Measurements from ENCODE around the gene CLPTM1. TPM values are rescaled to one million over a fixed set of nuclear protein-coding genes. Genes with fewer than 3 reads are reported as not detected.

The CLPTM1 gene
- polyA plus RNA-seq, 12 donors = 44.9 to 93.6 (median 54.1) TPM; not detected in 1

Other genes starting within 250 kb of the CLPTM1 start
- 10 to 100 TPM in 5 of 12 donors, 1 to 10 TPM in 6, not detected in 1; 8.4 to 25.4 (median 9.6) TPM for gene BCL3, start 206.7 kb upstream of the CLPTM1 start, polyA plus RNA-seq (ENCODE audit: insufficient read length in 12 of 12)
- 1 to 10 TPM in 3 of 12 donors, under 1 TPM in 4, not detected in 5; 0.11 to 9.9 (median 0.18) TPM for gene CBLC, start 177.5 kb upstream of the CLPTM1 start, polyA plus RNA-seq (ENCODE audit: insufficient read length in 12 of 12)
- gene BCAM, start 146.3 kb upstream of the CLPTM1 start, polyA plus RNA-seq (ENCODE audit: insufficient read length in 12 of 12) = 100 to 1,000 TPM in 11 of 12 donors, not detected in 1; 113 to 274 (median 169) TPM
- gene NECTIN2, start 109.1 kb upstream of the CLPTM1 start, polyA plus RNA-seq (ENCODE audit: insufficient read length in 12 of 12) = 10 to 100 TPM in 11 of 12 donors, not detected in 1; 32.7 to 96.2 (median 44.5) TPM
- gene TOMM40, start 64.1 kb upstream of the CLPTM1 start, polyA plus RNA-seq (ENCODE audit: insufficient read length in 12 of 12) = 10 to 100 TPM in 11 of 12 donors, not detected in 1; 24.1 to 49.4 (median 30.2) TPM
- gene APOE, start 49.6 kb upstream of the CLPTM1 start, polyA plus RNA-seq (ENCODE audit: insufficient read length in 12 of 12) = 10 to 100 TPM in 11 of 12 donors, not detected in 1; 20.6 to 69.6 (median 36.6) TPM
- gene APOC1, start 40.8 kb upstream of the CLPTM1 start, polyA plus RNA-seq (ENCODE audit: insufficient read length in 12 of 12) = 10 to 100 TPM in 10 of 12 donors, 1 to 10 TPM in 1, not detected in 1; 7.9 to 62.6 (median 15.9) TPM
- under 1 TPM in 2 of 12 donors, not detected in 10; 0.40 to 0.41 TPM for gene APOC4, start 13.1 kb upstream of the CLPTM1 start, polyA plus RNA-seq (ENCODE audit: insufficient read length in 12 of 12)
- gene APOC2, start 9.3 kb upstream of the CLPTM1 start, polyA plus RNA-seq (ENCODE audit: insufficient read length in 12 of 12) = 1 to 10 TPM in 3 of 12 donors, under 1 TPM in 5, not detected in 4; 0.30 to 6.5 (median 0.72) TPM
- gene RELB, start 46.1 kb downstream of the CLPTM1 start, polyA plus RNA-seq (ENCODE audit: insufficient read length in 12 of 12) = 10 to 100 TPM in 1 of 12 donors, 1 to 10 TPM in 10, not detected in 1; 2.7 to 11.7 (median 4.6) TPM
- 10 to 100 TPM in 11 of 12 donors, not detected in 1; 35.7 to 78.3 (median 40.6) TPM for gene CLASRP, start 83.7 kb downstream of the CLPTM1 start, polyA plus RNA-seq (ENCODE audit: insufficient read length in 12 of 12)
- 1 to 10 TPM in 3 of 12 donors, under 1 TPM in 7, not detected in 2; 0.25 to 2.2 (median 0.54) TPM for gene ZNF296, start 121.1 kb downstream of the CLPTM1 start, polyA plus RNA-seq (ENCODE audit: insufficient read length in 12 of 12)
- 10 to 100 TPM in 11 of 12 donors, not detected in 1; 14.0 to 26.1 (median 22.3) TPM for gene GEMIN7, start 123.9 kb downstream of the CLPTM1 start, polyA plus RNA-seq (ENCODE audit: insufficient read length in 12 of 12)
- 10 to 100 TPM in 11 of 12 donors, not detected in 1; 15.0 to 43.3 (median 20.3) TPM for gene PPP1R37, start 137.8 kb downstream of the CLPTM1 start, polyA plus RNA-seq (ENCODE audit: insufficient read length in 12 of 12)
- 1 to 10 TPM in 1 of 12 donors, under 1 TPM in 8, not detected in 3; 0.07 to 1.1 (median 0.12) TPM for gene NKPD1, start 205.6 kb downstream of the CLPTM1 start, polyA plus RNA-seq (ENCODE audit: insufficient read length in 12 of 12)
- gene TRAPPC6A, start 222.9 kb downstream of the CLPTM1 start, polyA plus RNA-seq (ENCODE audit: insufficient read length in 12 of 12) = 10 to 100 TPM in 11 of 12 donors, not detected in 1; 15.1 to 89.5 (median 19.8) TPM
- 1 to 10 TPM in 11 of 12 donors, not detected in 1; 5.2 to 9.1 (median 6.8) TPM for gene BLOC1S3, start 223.4 kb downstream of the CLPTM1 start, polyA plus RNA-seq (ENCODE audit: insufficient read length in 12 of 12)